Hepatocyte (in vitro differentiated cells): Measurements from ENCODE around the gene B3GNT7. TPM values are rescaled to one million over a fixed set of nuclear protein-coding genes. Genes with fewer than 3 reads are reported as not detected.
A peak's percentile ranks its signal among the peaks of the same experiment; 100 is the strongest.

Experiments
- DNase-seq: peaks from one replicate; pipeline ENCODE4 v3.0.0-alpha.2; 2016; ENCODE audit warnings: low spot score
- H2AFZ ChIP-seq: fragments of 200-600 bp; sonication (generic); 2 replicates; pipeline ENCODE4 v1.6.0; 2016; ENCODE audit warnings: antibody characterized with exemption, mild to moderate bottlenecking
- H3K27ac ChIP-seq: fragments of 200-600 bp; sonication (generic); 2 replicates; pipeline ENCODE4 v1.5.1; 2016; ENCODE audit warnings: mild to moderate bottlenecking
- H3K27me3 ChIP-seq: fragments of 200-600 bp; sonication (generic); 2 replicates; pipeline ENCODE4 v1.6.1; 2016
- H3K36me3 ChIP-seq: fragments of 200-600 bp; sonication (generic); replicated peaks from 2 replicates; pipeline ENCODE4 v1.5.1; 2016; ENCODE audit warnings: low read depth; ENCODE audit not compliant: insufficient read depth
- H3K4me1 ChIP-seq: fragments of 200-600 bp; sonication (generic); 2 replicates; pipeline ENCODE4 v1.5.1; 2016; ENCODE audit warnings: mild to moderate bottlenecking, moderate library complexity; ENCODE audit not compliant: insufficient read depth
- H3K4me2 ChIP-seq: fragments of 200-600 bp; sonication (generic); 2 replicates; pipeline ENCODE4 v1.6.0; 2016
- H3K4me3 ChIP-seq: fragments of 200-600 bp; sonication (generic); 2 replicates; pipeline ENCODE4 v1.5.1; 2016; ENCODE audit warnings: mild to moderate bottlenecking
- H3K79me2 ChIP-seq: fragments of 200-600 bp; sonication (generic); 2 replicates; pipeline ENCODE4 v1.6.0; 2017; ENCODE audit warnings: mild to moderate bottlenecking
- H3K9me2 ChIP-seq: fragments of 200-600 bp; sonication (generic); replicated peaks from 2 replicates; pipeline ENCODE4 v1.6.0; 2017; ENCODE audit warnings: mild to moderate bottlenecking; ENCODE audit not compliant: insufficient read depth
- H3K9me3 ChIP-seq: fragments of 200-600 bp; sonication (generic); 2 replicates; pipeline ENCODE4 v1.5.1; 2016; ENCODE audit warnings: low read depth, mild to moderate bottlenecking
- H4K20me1 ChIP-seq: fragments of 200-600 bp; sonication (generic); 2 replicates; pipeline ENCODE4 v1.6.0; 2016; ENCODE audit warnings: mild to moderate bottlenecking; ENCODE audit not compliant: insufficient read depth, poor library complexity, severe bottlenecking
- CTCF ChIP-seq: fragments of 200-600 bp; sonication (generic); IDR thresholded peaks from 2 replicates; pipeline ENCODE4 v1.5.1; 2016; ENCODE audit warnings: antibody characterized with exemption, mild to moderate bottlenecking; ENCODE audit not compliant: poor library complexity
- EZH2 ChIP-seq: fragments of 200-600 bp; sonication (generic); IDR thresholded peaks from 2 replicates; pipeline ENCODE4 v1.6.1; 2016; ENCODE audit warnings: antibody characterized with exemption, mild to moderate bottlenecking, borderline replicate concordance
- EZH2phosphoT487 ChIP-seq: fragments of 200-600 bp; sonication (generic); IDR thresholded peaks from one replicate; pipeline ENCODE4 v1.6.1; 2018; ENCODE audit warnings: antibody characterized with exemption, mild to moderate bottlenecking, low read depth, moderate library complexity; ENCODE audit not compliant: unreplicated experiment, severe bottlenecking
- WGBS: methylation state at CpG from one replicate; pipeline ENCODE4 v1.1.6; 2016; ENCODE audit warnings: low lambda C conversion rate; ENCODE audit errors: missing lambda C conversion rate; 5-methylcytosine and 5-hydroxymethylcytosine counted together
- polyA plus RNA-seq: library from polyadenylated mRNA; unstranded; fragments of >200 nt; fragmentation: Nextera tagmentation; extraction: Ambion mirVana; gene quantifications from 2 replicates; pipeline ENCODE4 v1.2.1, GENCODE V29; 2016
- total RNA-seq: library from RNA; depleted of rRNA; stranded (reverse); fragments of >200 nt; gene quantifications from 2 replicates; pipeline ENCODE4 v1.2.3, GENCODE V29; 2014

The B3GNT7 gene
- total and polyA plus RNA-seq, 2 experiments from 2014 or later, result 4.3 to 6.2 TPM

DNA sequence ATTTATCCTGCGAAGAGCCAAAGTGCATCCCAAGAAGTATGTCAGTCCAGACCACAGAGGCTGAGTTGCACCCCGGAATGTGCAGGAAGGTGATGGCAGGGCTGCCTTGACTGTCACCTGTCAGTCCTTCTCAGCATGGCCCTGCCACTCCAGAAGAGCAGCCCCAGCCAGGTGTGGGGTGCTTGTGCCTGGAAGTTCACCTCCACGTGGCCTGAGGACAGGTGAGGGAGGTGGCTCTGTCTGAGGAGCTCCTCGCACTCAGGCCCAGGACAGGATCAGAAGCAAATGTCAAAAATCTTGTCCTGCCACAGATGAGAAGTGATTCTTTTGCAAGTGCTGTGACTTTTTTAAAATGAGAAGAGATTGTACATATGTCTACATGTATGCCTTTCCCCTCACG, 31.4 kb upstream of the B3GNT7 start:
- H3K27ac ChIP-seq, result peak overlapping the region; percentile 88

DNA sequence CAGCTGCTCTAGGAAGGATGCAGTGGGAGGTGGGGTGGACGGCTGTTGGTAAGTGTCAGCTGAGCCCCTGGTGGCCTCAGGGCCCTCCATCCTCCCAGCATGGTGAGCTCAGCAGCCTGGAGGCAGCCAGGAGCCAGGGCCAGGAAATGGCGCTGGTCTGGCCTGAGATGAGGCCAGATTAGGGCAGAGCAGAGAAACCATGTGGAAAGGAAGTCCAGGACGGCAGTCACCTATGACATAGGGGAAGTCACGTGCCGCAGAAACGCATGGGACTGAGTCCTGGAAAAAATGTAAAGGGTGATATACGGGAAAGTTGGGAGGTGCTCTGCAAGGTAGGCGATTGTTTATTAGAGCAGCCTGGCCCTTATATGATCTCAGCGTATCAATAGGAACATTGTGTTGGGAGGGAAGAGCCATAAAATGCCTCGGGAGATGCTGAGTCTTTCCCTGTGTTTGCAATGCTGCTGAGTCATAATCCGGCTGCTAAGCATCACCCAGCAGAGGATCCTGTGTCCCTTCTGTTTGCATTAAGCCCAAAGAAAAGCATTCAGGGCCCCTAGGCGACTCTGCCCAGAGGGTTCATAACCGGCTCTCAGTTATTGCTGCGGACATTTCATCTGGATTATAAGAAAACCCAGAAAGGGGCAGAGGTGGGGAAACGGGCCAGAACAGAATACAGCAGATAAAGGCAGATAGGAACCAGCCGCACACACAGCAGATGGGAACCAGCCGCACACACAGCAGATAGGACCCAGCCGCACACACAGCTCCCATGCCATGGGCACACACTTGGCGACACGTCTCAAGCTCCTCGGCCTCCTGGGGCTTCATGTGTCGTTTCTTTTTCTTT, 30.3 kb upstream of the B3GNT7 start:
- WGBS, result 41% methylated on average over 22 of the region's 22 CpGs
- no peaks in the 10 kb centered on the region for H4K20me1 ChIP-seq
- TF ChIP-seq CTCF (no peak), EZH2phosphoT487 (no peak)
- H3K4me1 ChIP-seq, result peaks cover 15% of the 10 kb centered on the region
- DNase-seq, result peak; percentile 82
- H2AFZ ChIP-seq, result peak overlapping the region; percentile 27
- H3K4me2 ChIP-seq, result peak overlapping the region; percentile 48
- H3K27me3 ChIP-seq, result no peaks in the 10 kb centered on the region
- H3K36me3 ChIP-seq, result no peaks in the 10 kb centered on the region
- H3K27ac ChIP-seq, result peak overlapping the region; percentile 88
- H3K9me2 ChIP-seq, result no peaks in the 10 kb centered on the region
- no peaks in the 10 kb centered on the region for H3K79me2 ChIP-seq
- no peaks in the 10 kb centered on the region for H3K9me3 ChIP-seq
- H3K4me3 ChIP-seq, result no peak overlapping the region

More for the DNA sequence above, 31.4 kb upstream of the B3GNT7 start:
- H3K4me1 ChIP-seq, result peaks cover 15% of the 10 kb centered on the region
- no peak for DNase-seq
- no peak overlapping the region for H3K4me3 ChIP-seq
- H3K4me2 ChIP-seq, result no peak overlapping the region
- WGBS, result 96% methylated on average over 5 of the region's 5 CpGs
- no peaks in the 10 kb centered on the region for H3K9me2 ChIP-seq
- TF ChIP-seq CTCF, result no peak
- no peak for TF ChIP-seq EZH2phosphoT487
- TF ChIP-seq EZH2, result no peak
- H3K27me3 ChIP-seq, result no peaks in the 10 kb centered on the region
- H3K9me3 ChIP-seq, result no peaks in the 10 kb centered on the region
- no peaks in the 10 kb centered on the region for H3K79me2 ChIP-seq
- no peaks in the 10 kb centered on the region for H4K20me1 ChIP-seq
- no peak overlapping the region for H2AFZ ChIP-seq
- no peaks in the 10 kb centered on the region for H3K36me3 ChIP-seq

GRCh38 chr2:231367178-231367577, 28.3 kb upstream of the B3GNT7 start:
- H3K36me3 ChIP-seq, result no peaks in the 10 kb centered on the region
- 88% methylated on average over 8 of the region's 8 CpGs for WGBS
- H3K4me2 ChIP-seq, result no peak overlapping the region
- no peak overlapping the region for H2AFZ ChIP-seq
- H3K4me1 ChIP-seq, result peaks cover 15% of the 10 kb centered on the region
- no peaks in the 10 kb centered on the region for H3K9me3 ChIP-seq
- no peaks in the 10 kb centered on the region for H4K20me1 ChIP-seq
- no peak overlapping the region for H3K27ac ChIP-seq
- no peaks in the 10 kb centered on the region for H3K79me2 ChIP-seq
- TF ChIP-seq EZH2phosphoT487, result no peak
- TF ChIP-seq EZH2, result no peak
- no peak for TF ChIP-seq CTCF
- H3K4me3 ChIP-seq, result no peak overlapping the region
- no peaks in the 10 kb centered on the region for H3K27me3 ChIP-seq
- no peaks in the 10 kb centered on the region for H3K9me2 ChIP-seq
- no peak for DNase-seq
